Upper lobe of right lung (tissue), 1 donor: ENCODE results near the gene FAF2. TPM values are rescaled to one million over a fixed set of nuclear protein-coding genes. Genes with fewer than 3 reads are reported as not detected.

Source experiments
- ATAC-seq: fragments of 200-7000 bp; cut with Tn5 transposase; one replicate; pipeline ENCODE4 v1.9.1; 2020; ENCODE audit warnings: mild to moderate bottlenecking, moderate library complexity
- DNase-seq: peaks from one replicate; pipeline ENCODE4 v3.0.0-alpha.2; 2020
- H3K27ac ChIP-seq: fragments of 200-600 bp; one replicate; pipeline ENCODE4 v1.8.0; 2022
- H3K27me3 ChIP-seq: fragments of 200-600 bp; one replicate; pipeline ENCODE4 v1.8.0; 2022; ENCODE audit warnings: mild to moderate bottlenecking
- H3K36me3 ChIP-seq: fragments of 200-600 bp; one replicate; pipeline ENCODE4 v1.8.0; 2022
- H3K4me1 ChIP-seq: fragments of 200-600 bp; one replicate; pipeline ENCODE4 v1.8.0; 2022
- H3K4me3 ChIP-seq: fragments of 200-600 bp; one replicate; pipeline ENCODE4 v1.8.0; 2022; ENCODE audit warnings: mild to moderate bottlenecking
- H3K9me3 ChIP-seq: fragments of 200-600 bp; one replicate; pipeline ENCODE4 v1.8.0; 2022
- CTCF ChIP-seq: fragments of 200-600 bp; IDR thresholded peaks from one replicate; pipeline ENCODE4 v1.8.0; 2022; ENCODE audit warnings: antibody characterized with exemption
- intact Hi-C: fragments of 100-400 bp; cut with DNase I; formaldehyde crosslinking; loops from one replicate; pipeline ENCODE4 v1.11.0; 2022
- total RNA-seq: library from RNA; stranded (reverse); fragmentation: NEBNext Ultra II Directional; extraction: Animal tissue kit (Norgen Biotek cat#: 25700); gene quantifications from one replicate; pipeline ENCODE4 v1.2.1, GENCODE V29; 2021
- donor health status: DM: no; HTN: yes; CAD: no; lungs with severe emphysema.

Gene FAF2
- total RNA-seq, 1 donor from 2014 or later = 35.1 TPM

GRCh38 chr5:176444742-176445141, 3.4 kb upstream of the FAF2 start:
- Histone ChIP-seq H3K9me3 (no peaks in the 10 kb centered on the region), H3K36me3 (no peaks in the 10 kb centered on the region), H3K4me3 (no peak overlapping the region), H3K27me3 (no peaks in the 10 kb centered on the region), H3K27ac (no peak overlapping the region), H3K4me1 (peaks cover 14% of the 10 kb centered on the region)
- no peak for DNase-seq
- no peak for TF ChIP-seq CTCF
- intact Hi-C loops = no loop called here
- no peak for ATAC-seq

GRCh38 chr5:176446028-176446665, 2.0 kb upstream of the FAF2 start:
- Histone ChIP-seq H3K36me3 (no peaks in the 10 kb centered on the region), H3K4me1 (peaks cover 16% of the 10 kb centered on the region), H3K9me3 (no peaks in the 10 kb centered on the region), H3K4me3 (no peak overlapping the region), H3K27me3 (no peaks in the 10 kb centered on the region), H3K27ac (no peak overlapping the region)
- no peak for DNase-seq
- intact Hi-C loops = no loop called here
- TF ChIP-seq CTCF = no peak
- ATAC-seq = no peak

- no peak for TF ChIP-seq CTCF
These were observed 1.1 kb upstream of the FAF2 start for GRCh38 chr5:176446884-176447590.

GRCh38 chr5:176447591-176447977, 601 bp upstream of the FAF2 start:
- no peaks in the 10 kb centered on the region for H3K27me3 ChIP-seq
- no peak for TF ChIP-seq CTCF
- peak overlapping the region; percentile 85 for H3K4me3 ChIP-seq
- ATAC-seq (peak; percentile 53), DNase-seq (no peak)
- peak overlapping the region; percentile 98 for H3K27ac ChIP-seq
- peaks cover 16% of the 10 kb centered on the region for H3K4me1 ChIP-seq
- no peaks in the 10 kb centered on the region for H3K9me3 ChIP-seq
- intact Hi-C loops = no loop called here
- H3K36me3 ChIP-seq = peaks cover 7% of the 10 kb centered on the region

More at GRCh38 chr5:176446884-176447590, 1.1 kb upstream of the FAF2 start:
- H3K4me1 ChIP-seq = peaks cover 16% of the 10 kb centered on the region
- DNase-seq (no peak), ATAC-seq (no peak)
- H3K36me3 ChIP-seq = peaks cover 1% of the 10 kb centered on the region
- intact Hi-C loops = no loop called here
- peak overlapping the region; percentile 98 for H3K27ac ChIP-seq
- peak overlapping the region; percentile 85 for H3K4me3 ChIP-seq
- no peaks in the 10 kb centered on the region for H3K27me3 ChIP-seq
- no peaks in the 10 kb centered on the region for H3K9me3 ChIP-seq

- peaks cover 17% of the 10 kb centered on the region for H3K4me1 ChIP-seq
- ATAC-seq = no peak
- no peak overlapping the region for H3K27ac ChIP-seq
- intact Hi-C loops = no loop called here
- peaks cover 18% of the 10 kb centered on the region for H3K36me3 ChIP-seq
- no peak for TF ChIP-seq CTCF
- no peaks in the 10 kb centered on the region for H3K9me3 ChIP-seq
- H3K4me3 ChIP-seq = no peak overlapping the region
- H3K27me3 ChIP-seq = no peaks in the 10 kb centered on the region
- DNase-seq = no peak
These were observed 1.9 kb downstream of the FAF2 start for GRCh38 chr5:176450077-176450476.
